ENCODE measurements around the gene CASP7. TPM values are rescaled to one million over a fixed set of nuclear protein-coding genes. Genes with fewer than 3 reads are reported as not detected.
"Not testable (repeated sequence)": the region's sequence is repeated elsewhere in the genome, so short reads cannot be mapped to it uniquely, and the experiment has no call there.

Gene CASP7
- total and polyA plus RNA-seq, 10 of the 15 experiments (the other 5 are each of a cell fraction or from before 2014, with no cell fraction given) = 23.7 to 34.4 (median 28.7) TPM

DNA sequence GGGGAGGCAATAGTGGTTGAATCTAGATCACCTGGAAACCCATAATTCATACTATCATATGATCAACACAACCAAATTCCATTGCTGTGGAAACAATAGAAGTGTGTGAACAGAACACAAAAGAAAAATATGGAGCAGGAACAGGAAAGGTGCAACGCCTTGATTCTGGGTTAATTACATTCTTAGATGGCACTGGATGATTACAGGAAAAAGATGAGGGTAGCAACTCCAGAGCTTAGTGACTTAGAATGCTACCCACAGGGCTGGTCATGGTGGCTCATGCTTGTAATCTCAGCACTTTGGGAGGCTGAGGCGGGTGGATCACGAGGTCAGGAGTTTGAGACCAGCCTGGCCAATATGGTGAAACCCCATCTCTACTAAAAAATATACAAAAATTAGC lies 91.4 kb downstream of the CASP7 start:
- whole genome bisulfite sequencing (ENCODE audit: insufficient coverage, insufficient replicate concordance, low lambda C conversion rate, missing lambda C conversion rate) = 22% methylated on average over 3 of the region's 3 CpGs
- H3K4me1 ChIP-seq (ENCODE audit: control insufficient read depth, insufficient read depth, low read length); H3K79me2 ChIP-seq (ENCODE audit: control insufficient read depth, insufficient read depth, low read length); H2AFZ ChIP-seq (ENCODE audit: control insufficient read depth, low read depth, low read length); H4K20me1 ChIP-seq (ENCODE audit: control insufficient read depth, insufficient read depth); in situ Hi-C loops (cut with MboI); H3K9ac ChIP-seq (ENCODE audit: control insufficient read depth, insufficient read depth, low read length); ATAC-seq; H3K9me3 ChIP-seq (replicated peaks; ENCODE audit: control insufficient read depth, insufficient read depth, low read length); H3K27ac ChIP-seq (ENCODE audit: control insufficient read depth, insufficient read depth); RAD21 ChIA-PET (ENCODE audit: unreplicated experiment); FAIRE-seq; BruUV-seq (replicated peaks); H3K27me3 ChIP-seq (replicated peaks in 1 of 2; ENCODE audit: control insufficient read depth in 2 of 2, insufficient read depth in 2 of 2, low read length in 1 of 2); CTCF ChIA-PET; H3K36me3 ChIP-seq (ENCODE audit: control insufficient read depth in 2 of 2, insufficient read depth in 2 of 2, low read length in 1 of 2); intact Hi-C loops (cut with micrococcal nuclease; ENCODE audit: unreplicated experiment); DNase-seq (ENCODE audit: low read depth, low spot score); H3K4me3 ChIP-seq; H3K4me2 ChIP-seq (ENCODE audit: control insufficient read depth, insufficient read depth): not testable (repeated sequence)
- SMC1A ChIA-PET (ENCODE audit: uncharacterized antibody, unreplicated experiment) = interaction anchor here (0.7 kb wide), 1 partner anchor 15 kb away, joined by 3 read pairs; no protein-coding TSS in a partner anchor
- POLR2A ChIA-PET = interaction anchor here (0.6 kb wide), 1 partner anchor 1138 kb away, joined by 3 read pairs; no protein-coding TSS in a partner anchor

DNA sequence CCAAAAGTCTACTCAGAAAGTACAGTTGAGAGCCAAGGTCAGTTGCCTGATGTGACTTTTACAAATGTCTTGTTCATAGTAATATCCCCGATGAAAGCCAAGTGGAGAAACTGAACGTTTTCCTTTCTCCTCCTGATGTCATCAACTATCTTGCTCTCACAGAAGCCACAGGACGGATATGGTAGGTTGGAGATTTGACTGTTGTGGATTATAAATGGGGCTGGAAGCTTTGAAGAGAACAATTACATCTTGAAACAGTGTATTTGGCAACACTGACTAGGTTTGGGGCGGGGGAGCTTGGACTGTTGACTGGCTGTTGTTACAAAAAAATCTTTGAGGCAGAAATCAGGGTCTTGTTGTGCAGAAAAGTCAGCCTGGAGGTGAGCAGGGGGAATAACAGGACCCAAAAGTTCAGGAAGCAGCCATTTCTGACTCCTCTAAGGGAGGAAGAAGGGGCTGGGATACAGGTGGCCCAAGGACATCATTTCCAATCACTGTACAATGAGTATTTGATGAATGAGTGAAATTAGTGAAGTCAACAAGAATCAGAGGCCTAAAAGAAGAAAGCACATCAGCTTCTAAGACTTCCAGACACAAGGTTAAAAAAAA lies 96.1 kb downstream of the CASP7 start:
- H3K27me3 ChIP-seq (replicated peaks in 1 of 2; ENCODE audit: control insufficient read depth in 2 of 2, insufficient read depth in 2 of 2, low read length in 1 of 2) = no peaks in the 10 kb centered on the region; a peak in 1 of 4 replicates
- H3K27ac ChIP-seq (ENCODE audit: control insufficient read depth, insufficient read depth) = no peak overlapping the region
- H3K4me2 ChIP-seq (ENCODE audit: control insufficient read depth, insufficient read depth) = no peak overlapping the region
- H3K36me3 ChIP-seq (ENCODE audit: control insufficient read depth in 2 of 2, insufficient read depth in 2 of 2, low read length in 1 of 2) = no peaks in the 10 kb centered on the region
- no peaks in the 10 kb centered on the region for H3K4me1 ChIP-seq (ENCODE audit: control insufficient read depth, insufficient read depth, low read length)
- intact Hi-C loops (cut with micrococcal nuclease; ENCODE audit: unreplicated experiment) (no loop called here), in situ Hi-C loops (cut with MboI) (no loop called here)
- no peaks in the 10 kb centered on the region for H3K9me3 ChIP-seq (replicated peaks; ENCODE audit: control insufficient read depth, insufficient read depth, low read length)
- no peak overlapping the region for H3K4me3 ChIP-seq
- WGBS (ENCODE audit: insufficient coverage, insufficient replicate concordance, low lambda C conversion rate, missing lambda C conversion rate) = 31% methylated on average over 4 of the region's 4 CpGs
- POLR2A ChIA-PET = no interaction called here
- no peak overlapping the region for H3K9ac ChIP-seq (ENCODE audit: control insufficient read depth, insufficient read depth, low read length)
- DNase-seq (ENCODE audit: low read depth, low spot score) (no peak), ATAC-seq (no peak), FAIRE-seq (no peak)
- SMC1A ChIA-PET (ENCODE audit: uncharacterized antibody, unreplicated experiment) = no interaction called here
- H2AFZ ChIP-seq (ENCODE audit: control insufficient read depth, low read depth, low read length) = no peak overlapping the region
- no peaks in the 10 kb centered on the region for H4K20me1 ChIP-seq (ENCODE audit: control insufficient read depth, insufficient read depth)
- RAD21 ChIA-PET (ENCODE audit: unreplicated experiment) = no interaction called here
- H3K79me2 ChIP-seq (ENCODE audit: control insufficient read depth, insufficient read depth, low read length) = no peaks in the 10 kb centered on the region
- BruUV-seq (replicated peaks) = no TSS peak
- CTCF ChIA-PET = interaction anchor here (1.8 kb wide), 1 partner anchor 24 kb away, joined by 3 read pairs; no protein-coding TSS in a partner anchor
- TF ChIP-seq, protein P1, sequence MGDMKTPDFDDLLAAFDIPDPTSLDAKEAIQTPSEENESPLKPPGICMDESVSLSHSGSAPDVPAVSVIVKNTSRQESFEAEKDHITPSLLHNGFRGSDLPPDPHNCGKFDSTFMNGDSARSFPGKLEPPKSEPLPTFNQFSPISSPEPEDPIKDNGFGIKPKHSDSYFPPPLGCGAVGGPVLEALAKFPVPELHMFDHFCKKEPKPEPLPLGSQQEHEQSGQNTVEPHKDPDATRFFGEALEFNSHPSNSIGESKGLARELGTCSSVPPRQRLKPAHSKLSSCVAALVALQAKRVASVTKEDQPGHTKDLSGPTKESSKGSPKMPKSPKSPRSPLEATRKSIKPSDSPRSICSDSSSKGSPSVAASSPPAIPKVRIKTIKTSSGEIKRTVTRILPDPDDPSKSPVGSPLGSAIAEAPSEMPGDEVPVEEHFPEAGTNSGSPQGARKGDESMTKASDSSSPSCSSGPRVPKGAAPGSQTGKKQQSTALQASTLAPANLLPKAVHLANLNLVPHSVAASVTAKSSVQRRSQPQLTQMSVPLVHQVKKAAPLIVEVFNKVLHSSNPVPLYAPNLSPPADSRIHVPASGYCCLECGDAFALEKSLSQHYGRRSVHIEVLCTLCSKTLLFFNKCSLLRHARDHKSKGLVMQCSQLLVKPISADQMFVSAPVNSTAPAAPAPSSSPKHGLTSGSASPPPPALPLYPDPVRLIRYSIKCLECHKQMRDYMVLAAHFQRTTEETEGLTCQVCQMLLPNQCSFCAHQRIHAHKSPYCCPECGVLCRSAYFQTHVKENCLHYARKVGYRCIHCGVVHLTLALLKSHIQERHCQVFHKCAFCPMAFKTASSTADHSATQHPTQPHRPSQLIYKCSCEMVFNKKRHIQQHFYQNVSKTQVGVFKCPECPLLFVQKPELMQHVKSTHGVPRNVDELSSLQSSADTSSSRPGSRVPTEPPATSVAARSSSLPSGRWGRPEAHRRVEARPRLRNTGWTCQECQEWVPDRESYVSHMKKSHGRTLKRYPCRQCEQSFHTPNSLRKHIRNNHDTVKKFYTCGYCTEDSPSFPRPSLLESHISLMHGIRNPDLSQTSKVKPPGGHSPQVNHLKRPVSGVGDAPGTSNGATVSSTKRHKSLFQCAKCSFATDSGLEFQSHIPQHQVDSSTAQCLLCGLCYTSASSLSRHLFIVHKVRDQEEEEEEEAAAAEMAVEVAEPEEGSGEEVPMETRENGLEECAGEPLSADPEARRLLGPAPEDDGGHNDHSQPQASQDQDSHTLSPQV (IDR thresholded peaks at IDR 0.05) = no peak
- no peak for TF ChIP-seq NFXL1 (IDR thresholded peaks at IDR 0.05; ENCODE audit: borderline replicate concordance)
- TF ChIP-seq MAX (IDR thresholded peaks at IDR 0.05; ENCODE audit: low read depth, low read length) = no peak
- TF ChIP-seq, protein P2, sequence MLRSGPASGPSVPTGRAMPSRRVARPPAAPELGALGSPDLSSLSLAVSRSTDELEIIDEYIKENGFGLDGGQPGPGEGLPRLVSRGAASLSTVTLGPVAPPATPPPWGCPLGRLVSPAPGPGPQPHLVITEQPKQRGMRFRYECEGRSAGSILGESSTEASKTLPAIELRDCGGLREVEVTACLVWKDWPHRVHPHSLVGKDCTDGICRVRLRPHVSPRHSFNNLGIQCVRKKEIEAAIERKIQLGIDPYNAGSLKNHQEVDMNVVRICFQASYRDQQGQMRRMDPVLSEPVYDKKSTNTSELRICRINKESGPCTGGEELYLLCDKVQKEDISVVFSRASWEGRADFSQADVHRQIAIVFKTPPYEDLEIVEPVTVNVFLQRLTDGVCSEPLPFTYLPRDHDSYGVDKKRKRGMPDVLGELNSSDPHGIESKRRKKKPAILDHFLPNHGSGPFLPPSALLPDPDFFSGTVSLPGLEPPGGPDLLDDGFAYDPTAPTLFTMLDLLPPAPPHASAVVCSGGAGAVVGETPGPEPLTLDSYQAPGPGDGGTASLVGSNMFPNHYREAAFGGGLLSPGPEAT (IDR thresholded peaks at IDR 0.05; ENCODE audit: low read depth) = no peak
- TF ChIP-seq ZBTB4 (CRISPR knock-in tag; IDR thresholded peaks at IDR 0.05) = no peak
- no peak for TF ChIP-seq KAT2A (conservative IDR thresholded peaks at IDR 0.05; ENCODE audit: control insufficient read depth, low read depth, low read length)
